GM18907 (cell line): ENCODE data around the gene RNF181.
"Not testable (repeated sequence)": the region's sequence is repeated elsewhere in the genome, so short reads cannot be mapped to it uniquely, and the experiment has no call there.

ENCODE experiments used
- ATAC-seq: cut with Tn5 transposase; IDR thresholded peaks from one replicate; pipeline ENCODE4 v1.9.1; 2021; ENCODE audit warnings: mild to moderate bottlenecking, moderate library complexity; ENCODE audit not compliant: unreplicated experiment

Gene RNF181

DNA sequence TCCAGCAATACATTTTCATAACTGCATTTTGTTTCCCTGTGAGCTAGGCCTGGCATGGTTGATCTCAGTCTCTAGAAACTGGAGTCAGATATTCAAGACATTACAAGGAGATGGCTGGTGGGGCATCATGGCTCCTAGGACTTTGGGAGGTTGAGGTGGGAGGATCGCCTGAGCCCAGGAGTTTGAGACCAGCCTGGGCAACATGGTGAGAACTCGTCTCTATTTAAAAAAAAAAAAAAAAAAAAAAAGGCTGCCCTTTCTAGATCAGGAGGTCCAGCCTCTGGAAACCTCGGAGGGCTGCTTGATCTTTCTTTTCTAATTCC lies 18.5 kb upstream of the RNF181 start:
- no peak for ATAC-seq

DNA sequence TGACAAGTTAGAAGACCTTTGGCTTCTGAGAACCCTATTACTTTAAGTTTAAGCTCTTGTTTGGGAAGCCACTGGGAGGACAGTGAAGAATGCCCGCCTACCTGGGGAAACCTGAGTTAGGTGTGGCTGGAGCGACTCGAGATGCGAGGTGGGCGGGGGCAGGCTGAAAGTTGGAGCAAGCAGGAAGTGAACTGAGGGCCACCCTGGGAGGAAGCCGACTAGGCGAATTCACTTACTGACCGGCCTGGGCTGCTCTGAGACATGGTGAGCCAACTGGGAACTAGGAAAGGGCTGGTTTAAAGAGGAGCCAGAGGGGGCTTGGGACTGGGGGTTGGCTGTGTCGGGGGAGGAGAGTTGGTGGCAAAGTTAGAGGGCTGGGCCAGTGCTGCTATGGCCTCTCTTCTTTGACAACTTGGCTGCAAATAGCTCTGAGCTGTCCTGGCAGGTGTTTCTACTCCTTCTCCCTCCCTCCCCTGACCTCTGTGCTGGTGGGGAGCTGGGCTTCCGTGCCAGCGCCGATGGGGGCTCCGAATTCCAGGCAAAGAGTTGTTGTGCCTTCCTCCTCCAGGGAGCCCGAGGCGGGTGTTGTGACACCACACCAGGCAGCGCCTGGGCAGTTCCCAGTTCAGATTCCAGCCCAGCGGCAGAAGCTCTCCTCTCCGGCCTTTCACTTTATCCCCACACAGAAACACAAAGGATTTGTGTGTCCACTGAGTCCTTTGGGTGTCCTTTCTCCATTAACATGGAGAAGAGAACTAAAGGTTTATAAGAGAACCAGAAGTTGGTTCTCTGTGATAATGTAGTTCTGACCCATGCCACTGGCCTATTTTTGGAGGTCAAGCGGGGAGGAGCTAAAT lies 17.9 kb upstream of the RNF181 start, which contains the start of gene VAMP8:
Gene VAMP8 (plus strand): TSS at position 201 of the 857 bp plus-strand sequence. CDS start 61 bp downstream, at position 262.
- peak; percentile 79 for ATAC-seq

- peak; percentile 38 for ATAC-seq
Measured at GRCh38 chr2:85578243-85579180, 17.0 kb upstream of the RNF181 start.

DNA sequence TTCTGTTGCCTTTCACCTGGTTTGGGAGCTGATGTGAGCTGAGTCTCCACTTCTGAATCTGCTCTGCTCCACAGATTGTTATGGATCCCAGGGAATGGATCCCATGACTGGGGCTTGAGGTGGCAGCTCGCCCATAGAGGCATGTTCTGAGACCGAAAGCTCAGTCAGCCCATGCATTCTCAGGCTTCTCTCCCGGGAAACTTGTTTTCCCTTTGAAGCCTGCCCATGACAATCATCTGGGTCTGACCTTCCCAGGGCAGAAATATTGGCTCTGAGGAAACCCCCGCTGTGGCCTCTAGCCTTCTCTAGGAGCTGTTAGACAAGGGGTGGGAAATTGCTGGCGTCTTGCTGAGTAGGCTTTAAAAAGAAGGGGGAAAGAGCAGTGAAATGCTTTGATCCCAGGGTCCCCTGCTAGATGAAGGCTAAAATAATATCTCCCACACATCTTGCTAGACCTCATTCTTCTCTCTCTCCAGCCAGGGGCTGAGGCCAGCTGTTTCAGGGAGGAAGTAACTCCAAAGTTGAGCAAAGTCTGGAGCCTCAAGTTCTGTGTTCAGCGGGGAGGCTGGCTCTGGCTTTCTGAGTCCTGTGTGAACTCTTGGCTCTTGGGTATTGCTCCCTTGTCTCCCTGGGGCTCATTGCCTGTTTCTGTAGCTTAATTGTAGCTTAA lies 16.1 kb upstream of the RNF181 start:
- no peak for ATAC-seq

DNA sequence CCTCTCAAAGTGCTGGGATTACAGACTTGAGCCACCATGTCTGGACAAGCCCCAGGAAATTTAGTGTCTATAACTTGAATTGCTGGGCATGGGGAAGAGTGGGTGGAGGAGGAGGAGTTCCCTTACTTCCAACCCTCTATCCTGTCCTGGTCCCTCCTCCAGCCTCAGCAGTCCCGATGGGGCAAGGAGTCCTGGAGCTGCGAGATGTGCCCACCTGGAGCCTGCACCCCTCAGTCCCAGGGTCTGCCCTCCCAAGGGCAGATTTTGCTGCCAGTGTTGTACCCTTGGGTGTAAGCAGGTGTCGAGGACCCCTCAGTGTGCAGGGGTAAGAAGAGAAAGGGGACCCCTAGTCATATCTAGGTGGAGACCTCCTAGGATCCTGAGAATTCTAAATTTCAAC lies 15.3 kb upstream of the RNF181 start:
- no peak for ATAC-seq

DNA sequence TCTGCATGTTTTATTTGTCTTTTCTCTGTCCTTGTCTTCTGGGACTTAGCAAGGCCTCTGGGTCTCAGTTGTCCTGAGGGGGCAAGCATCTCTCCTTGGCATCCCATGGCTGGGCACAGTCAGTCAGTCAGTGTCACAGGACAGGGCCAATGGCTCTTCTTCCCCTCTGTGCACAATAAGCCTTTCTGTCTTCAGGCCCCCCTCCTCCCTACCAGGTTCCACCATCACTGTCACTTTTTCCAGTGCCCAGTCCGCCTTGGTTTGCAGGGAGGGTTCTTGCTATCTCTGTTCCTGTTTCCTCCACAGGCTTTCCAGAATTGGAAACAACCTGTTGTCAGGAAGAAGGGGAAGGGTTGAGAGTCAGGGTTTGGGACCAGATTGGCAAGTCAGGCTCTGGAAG lies 13.1 kb upstream of the RNF181 start:
- no peak for ATAC-seq

DNA sequence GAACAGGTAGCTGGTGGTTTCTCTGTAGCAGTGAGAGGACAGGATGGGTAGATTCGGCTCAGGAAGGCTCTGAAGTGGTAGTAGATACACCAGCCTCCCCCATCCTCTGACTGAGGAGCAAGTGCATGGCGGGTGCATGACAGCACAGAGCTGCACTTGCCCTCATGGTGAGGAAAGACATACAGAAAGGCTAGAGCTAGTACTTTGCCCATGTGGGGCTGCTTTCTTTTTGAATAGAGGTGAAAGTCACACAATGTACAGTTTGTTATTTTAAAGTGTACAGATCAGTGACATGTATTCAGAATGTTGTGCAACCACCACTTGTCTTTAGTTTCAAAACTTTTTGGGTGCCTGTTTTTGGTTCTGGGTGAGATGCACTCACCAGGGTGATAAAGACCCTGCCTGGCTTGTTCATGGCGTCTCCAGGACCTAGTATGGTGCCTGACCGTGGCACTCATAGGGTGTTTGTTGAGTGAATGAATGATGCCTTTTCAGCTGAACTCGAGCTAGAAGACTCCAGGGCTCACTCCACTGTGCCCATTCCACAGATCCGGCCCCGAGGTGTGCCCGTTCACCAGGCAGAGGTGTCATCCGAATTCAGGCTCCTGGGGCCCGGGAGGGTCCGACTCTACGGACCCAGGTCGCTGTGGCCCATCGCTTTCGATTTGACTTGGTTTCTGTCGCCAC lies 11.7 kb upstream of the RNF181 start:
- peak; percentile 18 for ATAC-seq

DNA sequence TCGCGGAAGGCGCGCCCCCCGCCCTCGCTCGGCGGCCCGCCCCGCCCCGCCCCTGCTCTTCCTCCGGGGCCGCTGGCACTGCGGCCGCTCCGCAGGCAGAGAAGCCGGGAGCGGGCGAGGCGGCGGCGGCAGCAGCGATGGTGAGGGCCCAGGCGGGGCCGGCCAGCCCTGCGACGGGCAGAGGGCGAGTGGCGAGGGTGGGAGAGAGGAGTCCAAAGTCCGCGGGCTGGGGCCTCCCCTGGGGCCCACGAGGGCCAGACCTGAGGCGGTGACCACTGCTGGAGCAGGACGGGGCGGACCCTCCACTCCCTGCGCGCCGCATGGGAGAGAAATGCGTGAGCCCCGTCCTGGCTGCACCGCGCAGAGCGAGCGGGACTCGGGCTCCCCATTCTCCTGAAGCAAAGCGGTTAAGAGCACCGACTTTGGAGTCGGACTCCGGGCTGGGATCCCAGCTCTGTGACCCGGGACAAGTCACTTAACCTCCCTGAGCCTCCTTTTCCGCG lies 11.1 kb upstream of the RNF181 start, which contains the start of gene VAMP5:
Gene VAMP5 (plus strand): TSS at position 78 of the 503 bp plus-strand sequence. CDS start 60 bp downstream, at position 138.
- peak; percentile 68 for ATAC-seq

DNA sequence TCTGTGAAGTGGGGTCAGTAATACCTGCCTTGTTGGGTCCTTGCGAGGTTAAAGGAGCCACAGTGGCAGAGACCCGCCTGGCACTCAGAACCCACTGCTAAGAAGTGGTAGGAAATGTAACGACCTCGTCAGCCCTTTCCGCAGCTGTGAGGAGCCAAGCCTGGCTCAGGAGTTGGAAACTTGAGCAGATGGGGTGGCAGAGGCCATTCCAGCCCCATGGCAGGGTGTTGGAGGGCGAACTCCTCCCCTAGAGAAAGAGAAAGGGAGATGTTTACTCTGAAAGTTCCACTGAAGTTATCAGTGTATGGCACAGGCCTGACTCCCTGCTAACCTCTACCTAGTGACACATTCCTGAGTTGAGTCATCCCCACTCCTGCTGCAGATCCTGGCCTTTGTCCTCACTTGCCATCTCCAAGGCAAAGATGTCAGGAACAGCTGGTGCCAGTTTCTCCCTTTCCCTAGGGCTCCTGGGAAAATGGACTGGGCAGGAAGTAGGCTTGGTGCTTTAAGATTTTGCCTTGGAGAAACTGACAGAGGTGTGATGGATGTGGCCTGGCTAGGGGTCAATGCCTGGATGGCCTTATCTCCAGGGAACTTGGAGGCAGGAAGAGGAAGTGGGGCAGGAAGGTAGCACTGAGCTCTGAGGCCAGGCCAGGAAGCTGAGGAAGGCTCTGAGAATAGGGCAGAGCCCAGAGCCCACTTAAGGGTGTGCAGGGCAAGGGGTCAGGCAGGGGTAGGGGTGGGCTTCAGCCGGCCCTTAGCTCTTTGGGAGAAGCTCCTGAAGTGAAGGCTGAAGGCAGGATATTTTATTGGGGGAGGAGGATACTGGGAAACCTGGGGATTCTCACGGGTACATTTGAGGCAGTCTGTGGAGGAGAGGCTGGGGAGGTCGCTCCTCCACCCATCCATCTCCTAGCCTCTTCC lies 10.4 kb upstream of the RNF181 start:
- peak; percentile 45 for ATAC-seq

DNA sequence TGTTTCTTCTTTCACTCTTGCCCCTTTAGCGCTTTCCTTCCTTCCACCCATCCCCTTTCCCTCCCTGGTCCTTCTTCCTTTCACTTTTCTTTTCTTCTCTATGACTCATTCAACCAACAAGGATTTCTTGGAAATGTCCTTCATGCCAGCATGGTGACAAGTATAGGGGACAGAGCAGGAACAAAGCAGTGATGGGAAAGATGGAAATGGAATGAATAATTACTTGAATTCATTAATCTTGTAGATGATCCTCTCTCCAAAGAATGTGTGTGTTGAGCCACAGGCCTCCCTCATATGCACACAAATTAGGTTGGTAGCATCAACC lies 9.8 kb upstream of the RNF181 start:
- ATAC-seq: no peak

GRCh38 chr2:85588236-85588635 lies 7.3 kb upstream of the RNF181 start:
- ATAC-seq: no peak

DNA sequence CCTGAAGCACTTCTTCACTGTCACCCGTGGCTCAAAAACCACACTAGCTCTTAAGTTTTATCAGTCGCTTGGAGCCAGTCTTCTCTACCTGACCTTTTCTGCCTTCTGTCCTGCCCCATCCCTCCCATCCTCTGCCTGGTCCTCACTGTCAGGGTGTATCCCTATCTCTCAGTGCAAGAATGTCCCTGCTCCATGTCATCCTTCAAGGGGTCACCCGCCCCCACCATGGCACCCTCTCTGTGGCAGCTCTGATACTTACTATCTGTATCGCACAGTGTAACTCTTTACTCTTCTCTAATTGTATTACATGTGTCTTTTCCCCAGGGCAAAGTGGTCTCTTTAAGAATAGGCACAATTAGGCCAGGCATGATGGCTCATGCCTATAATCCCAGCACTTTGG lies 6.9 kb upstream of the RNF181 start:
- ATAC-seq: no peak

GRCh38 chr2:85589181-85589580 lies 6.4 kb upstream of the RNF181 start:
- ATAC-seq: no peak

DNA sequence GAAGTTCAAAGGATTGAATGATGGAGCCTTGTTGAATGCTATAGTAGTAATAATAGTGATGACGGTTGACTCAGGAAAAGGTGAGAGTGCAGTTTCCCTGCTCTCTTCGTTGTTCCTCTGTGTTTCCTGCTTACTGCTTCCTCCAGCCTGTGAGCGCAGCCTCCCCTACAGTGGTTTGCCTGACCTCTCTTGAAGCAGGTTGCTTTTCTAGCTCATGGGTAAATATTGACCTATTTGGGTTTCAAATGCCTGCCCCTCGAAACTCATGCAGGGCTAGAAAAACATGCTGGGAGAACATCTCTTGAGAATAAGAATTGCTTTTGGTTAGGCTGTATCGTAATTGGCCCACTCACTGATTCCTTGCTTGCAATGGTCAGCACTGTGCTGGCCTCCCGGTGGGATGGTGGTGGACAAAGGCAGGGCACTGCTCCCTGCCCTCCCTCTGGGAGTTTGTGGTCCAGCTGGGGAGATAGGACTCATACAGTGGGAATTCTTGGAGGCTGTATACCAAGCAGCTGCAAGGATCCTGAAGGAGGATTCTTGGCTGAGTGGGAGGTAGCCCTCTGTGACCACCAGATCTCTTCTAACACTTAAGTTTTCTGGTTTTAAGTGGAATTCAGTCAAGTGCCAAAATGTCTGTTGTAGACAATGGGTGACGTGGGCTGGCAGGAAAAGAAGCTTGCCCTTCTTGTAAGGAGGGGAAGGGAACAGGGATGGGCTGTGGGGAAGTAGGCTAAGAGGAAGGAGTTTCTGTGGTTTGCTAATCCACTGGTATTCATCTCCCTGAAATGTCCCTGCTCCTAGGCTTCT lies 5.4 kb upstream of the RNF181 start:
- ATAC-seq: no peak

GRCh38 chr2:85590950-85591349 lies 4.6 kb upstream of the RNF181 start:
- no peak for ATAC-seq

GRCh38 chr2:85591563-85591962 lies 4.0 kb upstream of the RNF181 start:
- ATAC-seq: no peak

DNA sequence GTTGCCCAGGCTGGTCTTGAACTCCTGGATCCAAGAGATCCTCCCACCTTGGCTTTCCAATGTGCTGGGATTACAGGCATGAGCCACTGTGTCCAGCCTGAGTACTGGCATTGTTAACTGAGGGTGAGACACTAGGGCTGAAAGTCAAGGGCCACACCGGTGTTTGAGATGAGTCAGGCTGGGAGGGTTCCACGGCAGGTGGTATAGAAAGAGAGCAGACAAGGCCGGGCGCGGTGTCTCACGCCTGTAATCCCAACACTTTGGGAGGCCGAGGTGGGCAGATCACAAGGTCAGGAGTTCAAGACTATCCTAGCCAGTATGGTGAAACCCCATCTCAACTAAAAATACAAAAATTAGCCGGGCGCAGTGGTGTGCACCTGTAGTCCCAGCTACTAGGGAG lies 3.2 kb upstream of the RNF181 start:
- ATAC-seq: not testable (repeated sequence)

DNA sequence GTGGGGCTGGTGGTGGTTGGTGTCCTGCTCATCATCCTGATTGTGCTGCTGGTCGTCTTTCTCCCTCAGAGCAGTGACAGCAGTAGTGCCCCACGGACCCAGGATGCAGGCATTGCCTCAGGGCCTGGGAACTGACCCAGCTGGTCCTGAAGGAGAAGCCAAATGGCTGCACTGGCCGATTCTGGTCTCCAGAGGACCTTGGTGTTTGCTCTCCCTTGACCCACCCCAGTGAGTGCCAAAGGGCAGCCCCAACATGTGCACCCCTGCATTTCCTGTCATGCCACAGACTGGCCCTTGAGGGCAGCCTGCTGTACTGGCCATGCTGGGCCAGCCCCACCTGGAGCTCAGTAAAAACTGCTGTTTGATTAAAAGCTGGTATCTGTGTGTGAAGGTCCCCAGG lies 2.5 kb upstream of the RNF181 start:
- ATAC-seq: no peak
